ENCODE measurements around the gene DSCAML1. TPM values are rescaled to one million over a fixed set of nuclear protein-coding genes. Genes with fewer than 3 reads are reported as not detected.

The DSCAML1 gene
- total RNA-seq, 1 experiment from 2014 or later = not detected

DNA sequence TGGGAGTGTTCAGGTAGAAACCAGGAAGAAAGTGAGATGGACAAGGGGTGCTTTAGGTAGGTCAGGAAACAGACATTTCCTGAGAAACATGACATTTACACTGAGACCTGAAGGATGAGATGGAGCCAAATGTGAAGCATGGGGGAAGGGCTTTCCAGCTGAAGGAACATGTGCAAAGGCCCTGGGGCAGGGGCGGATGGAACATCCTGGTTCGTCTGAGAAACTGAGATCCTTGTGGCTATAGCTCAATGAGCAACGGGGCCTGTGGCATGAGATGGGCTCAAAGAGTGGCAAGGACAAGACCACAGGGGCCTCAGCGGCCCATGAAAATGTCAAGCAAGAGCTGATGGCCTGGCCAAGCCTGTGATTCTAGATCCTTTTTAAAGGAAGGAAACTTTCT is 127.4 kb downstream of the DSCAML1 start:
- no peak overlapping the region for H3K9ac ChIP-seq (ENCODE audit: low read length)
- H3K4me3 ChIP-seq (replicated peaks in 1 of 2; ENCODE audit: low read depth in 1 of 2, low read length in 2 of 2) = no peak overlapping the region
- no peak overlapping the region for H2AFZ ChIP-seq (ENCODE audit: low read depth, low read length, poor library complexity, severe bottlenecking)
- H3K4me1 ChIP-seq (ENCODE audit: control insufficient read depth in 1 of 2, insufficient read depth in 2 of 2, low read length in 2 of 2) = no peaks in the 10 kb centered on the region
- H3K9me3 ChIP-seq (ENCODE audit: control insufficient read depth in 1 of 2, insufficient read depth in 1 of 2, low read depth in 1 of 2, low read length in 2 of 2) = no peaks in the 10 kb centered on the region
- POLR2A ChIA-PET = no interaction called here
- no peak for DNase-seq (ENCODE audit: low read depth, low spot score)
- H3K27me3 ChIP-seq (ENCODE audit: insufficient read depth, low read length) = peaks cover 39% of the 10 kb centered on the region
- TF ChIP-seq ZNF274 (IDR thresholded peaks at IDR 0.05; ENCODE audit: low read depth, low read length) = no peak
- TF ChIP-seq, protein P1, sequence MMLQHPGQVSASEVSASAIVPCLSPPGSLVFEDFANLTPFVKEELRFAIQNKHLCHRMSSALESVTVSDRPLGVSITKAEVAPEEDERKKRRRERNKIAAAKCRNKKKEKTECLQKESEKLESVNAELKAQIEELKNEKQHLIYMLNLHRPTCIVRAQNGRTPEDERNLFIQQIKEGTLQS (IDR thresholded peaks at IDR 0.05) = no peak
- TF ChIP-seq EZH2phosphoT487 (IDR thresholded peaks at IDR 0.05; ENCODE audit: borderline replicate concordance) = no peak
- no peak for TF ChIP-seq TCF7L2 (IDR thresholded peaks at IDR 0.05; ENCODE audit: borderline replicate concordance, extremely low read depth, insufficient read depth, insufficient read length)
- TF ChIP-seq, protein P2, sequence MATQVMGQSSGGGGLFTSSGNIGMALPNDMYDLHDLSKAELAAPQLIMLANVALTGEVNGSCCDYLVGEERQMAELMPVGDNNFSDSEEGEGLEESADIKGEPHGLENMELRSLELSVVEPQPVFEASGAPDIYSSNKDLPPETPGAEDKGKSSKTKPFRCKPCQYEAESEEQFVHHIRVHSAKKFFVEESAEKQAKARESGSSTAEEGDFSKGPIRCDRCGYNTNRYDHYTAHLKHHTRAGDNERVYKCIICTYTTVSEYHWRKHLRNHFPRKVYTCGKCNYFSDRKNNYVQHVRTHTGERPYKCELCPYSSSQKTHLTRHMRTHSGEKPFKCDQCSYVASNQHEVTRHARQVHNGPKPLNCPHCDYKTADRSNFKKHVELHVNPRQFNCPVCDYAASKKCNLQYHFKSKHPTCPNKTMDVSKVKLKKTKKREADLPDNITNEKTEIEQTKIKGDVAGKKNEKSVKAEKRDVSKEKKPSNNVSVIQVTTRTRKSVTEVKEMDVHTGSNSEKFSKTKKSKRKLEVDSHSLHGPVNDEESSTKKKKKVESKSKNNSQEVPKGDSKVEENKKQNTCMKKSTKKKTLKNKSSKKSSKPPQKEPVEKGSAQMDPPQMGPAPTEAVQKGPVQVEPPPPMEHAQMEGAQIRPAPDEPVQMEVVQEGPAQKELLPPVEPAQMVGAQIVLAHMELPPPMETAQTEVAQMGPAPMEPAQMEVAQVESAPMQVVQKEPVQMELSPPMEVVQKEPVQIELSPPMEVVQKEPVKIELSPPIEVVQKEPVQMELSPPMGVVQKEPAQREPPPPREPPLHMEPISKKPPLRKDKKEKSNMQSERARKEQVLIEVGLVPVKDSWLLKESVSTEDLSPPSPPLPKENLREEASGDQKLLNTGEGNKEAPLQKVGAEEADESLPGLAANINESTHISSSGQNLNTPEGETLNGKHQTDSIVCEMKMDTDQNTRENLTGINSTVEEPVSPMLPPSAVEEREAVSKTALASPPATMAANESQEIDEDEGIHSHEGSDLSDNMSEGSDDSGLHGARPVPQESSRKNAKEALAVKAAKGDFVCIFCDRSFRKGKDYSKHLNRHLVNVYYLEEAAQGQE (IDR thresholded peaks at IDR 0.05; ENCODE audit: low read depth) = no peak
- no peak for TF ChIP-seq CEBPB (IDR thresholded peaks at IDR 0.05; ENCODE audit: low read depth)
- TF ChIP-seq CBX3 (IDR thresholded peaks at IDR 0.05; ENCODE audit: low read depth) = no peak
- no peak for TF ChIP-seq YY1 (IDR thresholded peaks at IDR 0.05; ENCODE audit: extremely low read depth, insufficient replicate concordance, low read depth, low read length)
- TF ChIP-seq, protein P3, sequence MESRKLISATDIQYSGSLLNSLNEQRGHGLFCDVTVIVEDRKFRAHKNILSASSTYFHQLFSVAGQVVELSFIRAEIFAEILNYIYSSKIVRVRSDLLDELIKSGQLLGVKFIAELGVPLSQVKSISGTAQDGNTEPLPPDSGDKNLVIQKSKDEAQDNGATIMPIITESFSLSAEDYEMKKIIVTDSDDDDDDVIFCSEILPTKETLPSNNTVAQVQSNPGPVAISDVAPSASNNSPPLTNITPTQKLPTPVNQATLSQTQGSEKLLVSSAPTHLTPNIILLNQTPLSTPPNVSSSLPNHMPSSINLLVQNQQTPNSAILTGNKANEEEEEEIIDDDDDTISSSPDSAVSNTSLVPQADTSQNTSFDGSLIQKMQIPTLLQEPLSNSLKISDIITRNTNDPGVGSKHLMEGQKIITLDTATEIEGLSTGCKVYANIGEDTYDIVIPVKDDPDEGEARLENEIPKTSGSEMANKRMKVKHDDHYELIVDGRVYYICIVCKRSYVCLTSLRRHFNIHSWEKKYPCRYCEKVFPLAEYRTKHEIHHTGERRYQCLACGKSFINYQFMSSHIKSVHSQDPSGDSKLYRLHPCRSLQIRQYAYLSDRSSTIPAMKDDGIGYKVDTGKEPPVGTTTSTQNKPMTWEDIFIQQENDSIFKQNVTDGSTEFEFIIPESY (IDR thresholded peaks at IDR 0.05; ENCODE audit: extremely low read depth, insufficient replicate concordance, low read length) = no peak
- no peak for TF ChIP-seq JUND (IDR thresholded peaks at IDR 0.05)
- no peak for TF ChIP-seq SRF (IDR thresholded peaks at IDR 0.05; ENCODE audit: low read depth)
- TF ChIP-seq POLR2A (IDR thresholded peaks at IDR 0.05; ENCODE audit: borderline replicate concordance, extremely low read depth, insufficient read depth, insufficient read length) = no peak
- TF ChIP-seq, protein P4, sequence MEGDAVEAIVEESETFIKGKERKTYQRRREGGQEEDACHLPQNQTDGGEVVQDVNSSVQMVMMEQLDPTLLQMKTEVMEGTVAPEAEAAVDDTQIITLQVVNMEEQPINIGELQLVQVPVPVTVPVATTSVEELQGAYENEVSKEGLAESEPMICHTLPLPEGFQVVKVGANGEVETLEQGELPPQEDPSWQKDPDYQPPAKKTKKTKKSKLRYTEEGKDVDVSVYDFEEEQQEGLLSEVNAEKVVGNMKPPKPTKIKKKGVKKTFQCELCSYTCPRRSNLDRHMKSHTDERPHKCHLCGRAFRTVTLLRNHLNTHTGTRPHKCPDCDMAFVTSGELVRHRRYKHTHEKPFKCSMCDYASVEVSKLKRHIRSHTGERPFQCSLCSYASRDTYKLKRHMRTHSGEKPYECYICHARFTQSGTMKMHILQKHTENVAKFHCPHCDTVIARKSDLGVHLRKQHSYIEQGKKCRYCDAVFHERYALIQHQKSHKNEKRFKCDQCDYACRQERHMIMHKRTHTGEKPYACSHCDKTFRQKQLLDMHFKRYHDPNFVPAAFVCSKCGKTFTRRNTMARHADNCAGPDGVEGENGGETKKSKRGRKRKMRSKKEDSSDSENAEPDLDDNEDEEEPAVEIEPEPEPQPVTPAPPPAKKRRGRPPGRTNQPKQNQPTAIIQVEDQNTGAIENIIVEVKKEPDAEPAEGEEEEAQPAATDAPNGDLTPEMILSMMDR (IDR thresholded peaks at IDR 0.05 in 2 of 3, conservative IDR thresholded peaks at IDR 0.05 in 1 of 3; ENCODE audit: borderline replicate concordance in 1 of 3, insufficient read depth in 1 of 3, low read depth in 2 of 3, low read length in 2 of 3) = no peak
- TF ChIP-seq RAD21 (IDR thresholded peaks at IDR 0.05; ENCODE audit: low read depth) = no peak
- no peak for TF ChIP-seq ELF1 (IDR thresholded peaks at IDR 0.05; ENCODE audit: borderline replicate concordance, low read depth)
- intact Hi-C loops (cut with micrococcal nuclease) = no loop called here
- no peaks in the 10 kb centered on the region for H3K9me2 ChIP-seq (ENCODE audit: insufficient read depth)
- no peak overlapping the region for H3K27ac ChIP-seq (ENCODE audit: low read depth, low read length)
- CTCF ChIA-PET = no interaction called here
- H3K36me3 ChIP-seq (ENCODE audit: control insufficient read depth in 1 of 2, insufficient read depth in 2 of 2, low read length in 2 of 2) = no peaks in the 10 kb centered on the region
- no peak overlapping the region for H3K4me2 ChIP-seq (ENCODE audit: low read length)
- no peaks in the 10 kb centered on the region for H3K79me2 ChIP-seq (ENCODE audit: insufficient read depth, low read length)
- ATAC-seq = no peak
- RAD21 ChIA-PET (ENCODE audit: low non-redundant PET in 1 of 2, low total read pairs in 2 of 2, uncharacterized antibody in 2 of 2, unreplicated experiment in 2 of 2) = no interaction called here
- no TSS peak for BruUV-seq (replicated peaks)
- no peaks in the 10 kb centered on the region for H4K20me1 ChIP-seq (ENCODE audit: insufficient read depth)

All from HCT116 (cell line).